ENCODE data around the gene MTARC2. TPM values are rescaled to one million over a fixed set of nuclear protein-coding genes. Genes with fewer than 3 reads are reported as not detected.

The MTARC2 gene
- total RNA-seq, 1 donor from 2014 or later = not detected

GRCh38 chr1:220817907-220818306 lies 69.8 kb downstream of the MTARC2 start:
- Mint-ChIP-seq H3K36me3 (peaks cover 12% of the 10 kb centered on the region), H3K9me3 (no peaks in the 10 kb centered on the region), H3K4me3 (no peak overlapping the region), H3K27ac (no peak overlapping the region), H3K4me1 (no peaks in the 10 kb centered on the region), H3K27me3 (ENCODE audit: insufficient read depth, low read depth) (no peaks in the 10 kb centered on the region)
- no peaks in the 10 kb centered on the region for H3K79me2 ChIP-seq (ENCODE audit: low read depth)
- no peaks in the 10 kb centered on the region for H3K27me3 ChIP-seq
- H3K4me1 ChIP-seq = no peaks in the 10 kb centered on the region
- H3K4me3 ChIP-seq = no peak overlapping the region
- H3K9me3 ChIP-seq (ENCODE audit: low read depth) = no peaks in the 10 kb centered on the region
- no peak overlapping the region for H3K9ac ChIP-seq
- no peak overlapping the region for H2AFZ ChIP-seq (replicated peaks)
- no peak overlapping the region for H3K27ac ChIP-seq
- TF ChIP-seq EZH2phosphoT487 (IDR thresholded peaks at IDR 0.05) = no peak
- no peak for TF ChIP-seq CTCF (IDR thresholded peaks at IDR 0.05)
- no peak for TF ChIP-seq EZH2 (IDR thresholded peaks at IDR 0.05)
- no peaks in the 10 kb centered on the region for H4K20me1 ChIP-seq (ENCODE audit: low read depth)
- H3K36me3 ChIP-seq = no peaks in the 10 kb centered on the region
- no peak for DNase-seq (ENCODE audit: low spot score)
- no peak overlapping the region for H3K4me2 ChIP-seq
- no peaks in the 10 kb centered on the region for H3F3A ChIP-seq (ENCODE audit: low read depth)

GRCh38 chr1:220818421-220819173 lies 70.5 kb downstream of the MTARC2 start:
- Histone ChIP-seq H3F3A (ENCODE audit: low read depth) (no peaks in the 10 kb centered on the region), H3K27ac (no peak overlapping the region), H3K4me3 (no peak overlapping the region), H3K36me3 (no peaks in the 10 kb centered on the region), H3K79me2 (ENCODE audit: low read depth) (no peaks in the 10 kb centered on the region), H3K27me3 (no peaks in the 10 kb centered on the region), H4K20me1 (ENCODE audit: low read depth) (no peaks in the 10 kb centered on the region), H2AFZ (replicated peaks) (no peak overlapping the region), H3K9me3 (ENCODE audit: low read depth) (no peaks in the 10 kb centered on the region), H3K4me1 (no peaks in the 10 kb centered on the region), H3K9ac (no peak overlapping the region), H3K4me2 (no peak overlapping the region)
- Mint-ChIP-seq H3K4me1 (no peaks in the 10 kb centered on the region), H3K27ac (no peak overlapping the region), H3K4me3 (no peak overlapping the region), H3K27me3 (ENCODE audit: insufficient read depth, low read depth) (no peaks in the 10 kb centered on the region), H3K36me3 (peaks cover 6% of the 10 kb centered on the region), H3K9me3 (no peaks in the 10 kb centered on the region)
- DNase-seq (ENCODE audit: low spot score) = no peak
- TF ChIP-seq EZH2 (IDR thresholded peaks at IDR 0.05) (no peak), CTCF (IDR thresholded peaks at IDR 0.05) (no peak), EZH2phosphoT487 (IDR thresholded peaks at IDR 0.05) (no peak)

- H3K9me3 Mint-ChIP-seq = no peaks in the 10 kb centered on the region
Measured at GRCh38 chr1:220819467-220820026, 71.4 kb downstream of the MTARC2 start.

More at GRCh38 chr1:220819467-220820026, 71.4 kb downstream of the MTARC2 start:
- Histone ChIP-seq H3F3A (ENCODE audit: low read depth) (no peaks in the 10 kb centered on the region), H3K4me2 (no peak overlapping the region), H3K36me3 (no peaks in the 10 kb centered on the region), H3K9me3 (ENCODE audit: low read depth) (no peaks in the 10 kb centered on the region), H3K27me3 (no peaks in the 10 kb centered on the region), H3K79me2 (ENCODE audit: low read depth) (no peaks in the 10 kb centered on the region), H4K20me1 (ENCODE audit: low read depth) (no peaks in the 10 kb centered on the region), H3K4me3 (no peak overlapping the region), H3K9ac (no peak overlapping the region), H3K27ac (no peak overlapping the region), H2AFZ (replicated peaks) (no peak overlapping the region), H3K4me1 (no peaks in the 10 kb centered on the region)
- Mint-ChIP-seq H3K27me3 (ENCODE audit: insufficient read depth, low read depth) (no peaks in the 10 kb centered on the region), H3K4me3 (no peak overlapping the region), H3K36me3 (peaks cover 3% of the 10 kb centered on the region), H3K27ac (no peak overlapping the region), H3K4me1 (no peaks in the 10 kb centered on the region)
- DNase-seq (ENCODE audit: low spot score) = no peak
- TF ChIP-seq EZH2 (IDR thresholded peaks at IDR 0.05) = no peak
- no peak for TF ChIP-seq CTCF (IDR thresholded peaks at IDR 0.05)
- no peak for TF ChIP-seq EZH2phosphoT487 (IDR thresholded peaks at IDR 0.05)
